Gastrocnemius medialis (tissue), 4 donors: Measurements from ENCODE around the gene FANCC. TPM values are rescaled to one million over a fixed set of nuclear protein-coding genes. Genes with fewer than 3 reads are reported as not detected.

ENCODE experiments used
- ATAC-seq, 2 donors: fragments of 150-250 bp; one replicate each; pipeline ENCODE4 v1.9.1; 2016
- DNase-seq, 2 donors: peaks; one replicate each; pipeline ENCODE4 v3.0.0-alpha.2; 2019
- H3K27ac ChIP-seq, 4 donors: fragments of 200-600 bp; sonication (generic); 1 replicate in 1 of 4; 2 replicates in 3 of 4; pipeline ENCODE4 v1.5.1; 2016 to 2018; ENCODE audit warnings: mild to moderate bottlenecking in 2 of 4, moderate library complexity in 1 of 4
- H3K27me3 ChIP-seq, 3 donors: fragments of 200-600 bp; sonication (generic) in 2 of 3; 1 replicate in 1 of 3; 2 replicates in 2 of 3; pipeline versions ENCODE4 v1.5.1 to v1.6.0; 2016 to 2019; ENCODE audit warnings: mild to moderate bottlenecking in 1 of 3, moderate library complexity in 1 of 3
- H3K36me3 ChIP-seq, 2 donors: fragments of 200-600 bp; sonication (generic) in 1 of 2; one replicate each; pipeline ENCODE4 v1.5.1; 2017 to 2018
- H3K4me1 ChIP-seq, 2 donors: fragments of 200-600 bp; sonication (generic) in 1 of 2; one replicate each; pipeline ENCODE4 v1.5.1; 2016 to 2017; ENCODE audit warnings: mild to moderate bottlenecking in 2 of 2
- H3K4me3 ChIP-seq, 4 donors: fragments of 200-600 bp; sonication (generic) in 3 of 4; 1 replicate in 1 of 4; 2 replicates in 3 of 4; pipeline ENCODE4 v1.5.1; 2016 to 2019; ENCODE audit warnings: mild to moderate bottlenecking in 2 of 4
- H3K9me3 ChIP-seq, 3 donors: fragments of 200-600 bp; sonication (generic) in 2 of 3; 1 replicate in 1 of 3; 2 replicates in 2 of 3; pipeline ENCODE4 v1.5.1; 2016 to 2019
- CTCF ChIP-seq, 5 experiments: fragments of 450-650 bp in 3 of 5; fragments of 200-600 bp in 2 of 5; sonication (generic) in 2 of 5; IDR thresholded peaks in 4 of 5; conservative IDR thresholded peaks in 1 of 5; 1 replicate in 4 of 5; 2 replicates in 1 of 5; pipeline ENCODE4 v1.5.1; 2016 to 2019; ENCODE audit warnings: antibody characterized with exemption in 5 of 5, mild to moderate bottlenecking in 3 of 5, moderate library complexity in 3 of 5
- POLR2A ChIP-seq, 2 donors: fragments of 450-650 bp; IDR thresholded peaks; one replicate each; pipeline ENCODE4 v1.6.1; 2017; ENCODE audit warnings: antibody characterized with exemption in 2 of 2, mild to moderate bottlenecking in 2 of 2, moderate library complexity in 2 of 2
- in situ Hi-C, 4 donors: fragments of 200-750 bp; cut with MboI; loops; one replicate each; pipeline versions ENCODE4 v1.15.0 to v1.8.0; 2017; ENCODE audit warnings: low sequenced_read_pairs in 4 of 4
- intact Hi-C: fragments of 100-400 bp; cut with DNase I; formaldehyde crosslinking; loops from one replicate; pipeline ENCODE4 v1.15.1; 2023; ENCODE audit warnings: low total_unique reads
- total RNA-seq, 4 donors: library from RNA; depleted of rRNA; stranded (reverse); fragments of >200 nt; gene quantifications; one replicate each; pipeline versions ENCODE4 v1.1.0 to v1.2.3, GENCODE V29; 2016

The FANCC gene
- total RNA-seq, 4 donors from 2014 or later = 1.2 to 4.8 (median 2.5) TPM

- TF ChIP-seq CTCF (IDR thresholded peaks at IDR 0.05 in 4 of 5, conservative IDR thresholded peaks at IDR 0.05 in 1 of 5) (no peak), POLR2A (IDR thresholded peaks at IDR 0.05) (no peak)
- Histone ChIP-seq H3K4me1 (no peaks in the 10 kb centered on the region), H3K27me3 (no peaks in the 10 kb centered on the region), H3K4me3 (no peak overlapping the region), H3K36me3 (no peaks in the 10 kb centered on the region), H3K9me3 (no peaks in the 10 kb centered on the region), H3K27ac (no peak overlapping the region)
- in situ Hi-C loops (no loop called here), intact Hi-C loops (no loop called here)
- ATAC-seq (no peak), DNase-seq (no peak)
These were observed 116.3 kb downstream of the FANCC start for GRCh38 chr9:95201206-95201605.

- intact Hi-C loops = no loop called here
- no peaks in the 10 kb centered on the region for H3K4me1 ChIP-seq
These were observed 119.7 kb downstream of the FANCC start for GRCh38 chr9:95197692-95198271.

DNA sequence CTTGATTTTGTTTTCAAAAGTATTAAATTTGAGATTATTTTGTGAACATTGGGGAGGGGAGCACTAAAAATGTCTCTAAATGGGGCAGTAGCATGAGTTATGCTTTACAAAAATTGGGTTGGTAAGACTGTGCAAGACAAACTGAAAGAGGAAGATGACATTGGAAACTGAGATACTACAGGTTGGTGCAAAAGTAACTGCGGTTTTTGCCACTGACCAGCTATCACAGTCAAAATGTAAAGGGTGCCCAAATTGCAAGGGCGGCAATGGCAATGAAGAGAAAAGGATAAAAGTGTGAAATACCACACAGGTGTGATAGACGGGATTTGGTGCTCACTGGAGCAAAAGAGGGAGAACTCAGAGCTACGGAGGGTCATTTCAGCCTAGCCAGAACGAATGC lies 124.0 kb downstream of the FANCC start:
- intact Hi-C loops = no loop called here
- TF ChIP-seq CTCF (IDR thresholded peaks at IDR 0.05 in 4 of 5, conservative IDR thresholded peaks at IDR 0.05 in 1 of 5) (no peak), POLR2A (IDR thresholded peaks at IDR 0.05) (no peak)
- H3K9me3 ChIP-seq = no peaks in the 10 kb centered on the region
- no peaks in the 10 kb centered on the region for H3K36me3 ChIP-seq
- H3K4me1 ChIP-seq = peaks cover 0 to 7% of the 10 kb centered on the region in 2 donors
- no peaks in the 10 kb centered on the region for H3K27me3 ChIP-seq
- no peak overlapping the region for H3K27ac ChIP-seq
- no peak for DNase-seq
- in situ Hi-C loops = no loop called here
- ATAC-seq = no peak
- H3K4me3 ChIP-seq = no peak overlapping the region

More at GRCh38 chr9:95197692-95198271, 119.7 kb downstream of the FANCC start:
- H3K4me3 ChIP-seq = no peak overlapping the region
- no peak overlapping the region for H3K27ac ChIP-seq
- no peaks in the 10 kb centered on the region for H3K27me3 ChIP-seq
- DNase-seq (no peak), ATAC-seq (no peak)
- no peaks in the 10 kb centered on the region for H3K9me3 ChIP-seq
- in situ Hi-C loops = no loop called here
- H3K36me3 ChIP-seq = no peaks in the 10 kb centered on the region
- no peak for TF ChIP-seq CTCF (IDR thresholded peaks at IDR 0.05 in 4 of 5, conservative IDR thresholded peaks at IDR 0.05 in 1 of 5)
- no peak for TF ChIP-seq POLR2A (IDR thresholded peaks at IDR 0.05)

DNA sequence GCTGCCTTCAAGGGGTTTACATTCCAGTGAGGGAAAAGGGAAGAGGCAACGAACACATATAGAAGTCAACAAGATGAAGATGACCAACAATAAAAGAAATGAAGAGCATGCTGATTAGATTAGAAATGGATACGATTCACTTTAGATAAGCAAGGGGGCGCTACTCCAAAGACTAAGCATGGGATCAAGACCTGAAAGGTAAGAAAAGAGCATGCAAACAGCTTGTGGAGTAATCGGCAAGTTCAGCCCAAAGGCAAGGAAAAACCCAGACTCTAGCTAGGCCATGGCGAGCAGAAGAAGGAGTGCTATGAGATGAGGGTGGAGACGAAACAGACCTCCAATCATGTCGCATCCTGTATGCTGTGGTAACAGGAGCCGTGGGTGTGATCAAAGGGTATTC lies 124.4 kb downstream of the FANCC start:
- in situ Hi-C loops = no loop called here
- no peaks in the 10 kb centered on the region for H3K9me3 ChIP-seq
- DNase-seq = no peak
- no peak overlapping the region for H3K4me3 ChIP-seq
- H3K4me1 ChIP-seq = peaks cover 0 to 7% of the 10 kb centered on the region in 2 donors
- intact Hi-C loops = no loop called here
- H3K27ac ChIP-seq = no peak overlapping the region
- no peak for ATAC-seq
- TF ChIP-seq POLR2A (IDR thresholded peaks at IDR 0.05) (no peak), CTCF (IDR thresholded peaks at IDR 0.05 in 4 of 5, conservative IDR thresholded peaks at IDR 0.05 in 1 of 5) (no peak)
- no peaks in the 10 kb centered on the region for H3K27me3 ChIP-seq
- no peaks in the 10 kb centered on the region for H3K36me3 ChIP-seq

DNA sequence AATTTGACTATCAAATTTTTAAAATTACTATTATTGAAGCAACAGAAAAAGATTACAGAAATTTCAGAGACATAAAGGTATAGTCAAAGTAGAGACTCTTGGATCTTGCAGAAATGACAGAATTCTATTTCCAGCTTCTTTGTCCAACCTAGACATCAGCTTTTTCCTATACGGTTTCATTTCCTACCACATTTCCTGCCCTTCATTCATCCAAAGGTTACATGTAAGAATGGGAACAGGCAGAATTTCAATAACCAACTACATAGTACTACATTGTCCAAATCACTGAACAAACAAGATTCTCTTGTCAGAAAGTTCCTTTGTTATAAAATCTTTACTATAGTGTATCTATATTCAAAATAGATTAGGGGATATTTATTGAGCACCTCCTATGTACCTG lies 124.9 kb downstream of the FANCC start:
- in situ Hi-C loops = no loop called here
- Histone ChIP-seq H3K4me1 (peaks cover 0 to 7% of the 10 kb centered on the region in 2 donors), H3K36me3 (no peaks in the 10 kb centered on the region), H3K27ac (no peak overlapping the region), H3K27me3 (no peaks in the 10 kb centered on the region), H3K4me3 (no peak overlapping the region), H3K9me3 (no peaks in the 10 kb centered on the region)
- DNase-seq (no peak), ATAC-seq (no peak)
- intact Hi-C loops = no loop called here
- no peak for TF ChIP-seq POLR2A (IDR thresholded peaks at IDR 0.05)
- no peak for TF ChIP-seq CTCF (IDR thresholded peaks at IDR 0.05 in 4 of 5, conservative IDR thresholded peaks at IDR 0.05 in 1 of 5)
